GM12874 (cell line): ENCODE data around the gene ZMYND19.

Experiments
- TF ChIP-seq, protein P1 (sequence below): IDR thresholded peaks from 2 replicates; pipeline ENCODE4 v1.5.1; 2011; ENCODE audit warnings: low read depth, mild to moderate bottlenecking, control low read depth, low read length, moderate library complexity; ENCODE audit not compliant: insufficient read depth

ZMYND19 gene

GRCh38 chr9:137581361-137582285 lies 8.7 kb downstream of the ZMYND19 start:
- TF ChIP-seq, protein P1, sequence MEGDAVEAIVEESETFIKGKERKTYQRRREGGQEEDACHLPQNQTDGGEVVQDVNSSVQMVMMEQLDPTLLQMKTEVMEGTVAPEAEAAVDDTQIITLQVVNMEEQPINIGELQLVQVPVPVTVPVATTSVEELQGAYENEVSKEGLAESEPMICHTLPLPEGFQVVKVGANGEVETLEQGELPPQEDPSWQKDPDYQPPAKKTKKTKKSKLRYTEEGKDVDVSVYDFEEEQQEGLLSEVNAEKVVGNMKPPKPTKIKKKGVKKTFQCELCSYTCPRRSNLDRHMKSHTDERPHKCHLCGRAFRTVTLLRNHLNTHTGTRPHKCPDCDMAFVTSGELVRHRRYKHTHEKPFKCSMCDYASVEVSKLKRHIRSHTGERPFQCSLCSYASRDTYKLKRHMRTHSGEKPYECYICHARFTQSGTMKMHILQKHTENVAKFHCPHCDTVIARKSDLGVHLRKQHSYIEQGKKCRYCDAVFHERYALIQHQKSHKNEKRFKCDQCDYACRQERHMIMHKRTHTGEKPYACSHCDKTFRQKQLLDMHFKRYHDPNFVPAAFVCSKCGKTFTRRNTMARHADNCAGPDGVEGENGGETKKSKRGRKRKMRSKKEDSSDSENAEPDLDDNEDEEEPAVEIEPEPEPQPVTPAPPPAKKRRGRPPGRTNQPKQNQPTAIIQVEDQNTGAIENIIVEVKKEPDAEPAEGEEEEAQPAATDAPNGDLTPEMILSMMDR, result no peak

- TF ChIP-seq, protein P1, result no peak
Measured at GRCh38 chr9:137580954-137581322, 9.4 kb downstream of the ZMYND19 start.

- TF ChIP-seq, protein P1, result no peak
Measured at GRCh38 chr9:137580209-137580953, 9.9 kb downstream of the ZMYND19 start.

DNA sequence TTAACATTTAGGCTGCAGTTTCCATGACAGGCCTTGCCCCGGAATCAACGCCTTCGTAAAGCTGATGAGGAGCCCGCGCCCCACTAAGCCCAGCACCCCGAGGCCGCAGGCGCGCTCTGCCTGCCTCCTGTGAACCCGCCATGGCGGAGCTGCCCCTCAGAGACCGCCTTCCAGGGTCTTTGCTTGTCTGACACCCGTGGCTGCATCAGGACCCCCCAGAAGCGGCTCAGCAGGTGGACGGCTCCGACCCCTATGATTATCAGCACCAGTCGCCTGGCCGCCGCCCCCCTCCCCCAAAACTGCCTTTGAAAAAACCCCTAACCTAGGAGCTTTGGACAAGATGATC lies 11.1 kb downstream of the ZMYND19 start:
- TF ChIP-seq, protein P1, result no peak

DNA sequence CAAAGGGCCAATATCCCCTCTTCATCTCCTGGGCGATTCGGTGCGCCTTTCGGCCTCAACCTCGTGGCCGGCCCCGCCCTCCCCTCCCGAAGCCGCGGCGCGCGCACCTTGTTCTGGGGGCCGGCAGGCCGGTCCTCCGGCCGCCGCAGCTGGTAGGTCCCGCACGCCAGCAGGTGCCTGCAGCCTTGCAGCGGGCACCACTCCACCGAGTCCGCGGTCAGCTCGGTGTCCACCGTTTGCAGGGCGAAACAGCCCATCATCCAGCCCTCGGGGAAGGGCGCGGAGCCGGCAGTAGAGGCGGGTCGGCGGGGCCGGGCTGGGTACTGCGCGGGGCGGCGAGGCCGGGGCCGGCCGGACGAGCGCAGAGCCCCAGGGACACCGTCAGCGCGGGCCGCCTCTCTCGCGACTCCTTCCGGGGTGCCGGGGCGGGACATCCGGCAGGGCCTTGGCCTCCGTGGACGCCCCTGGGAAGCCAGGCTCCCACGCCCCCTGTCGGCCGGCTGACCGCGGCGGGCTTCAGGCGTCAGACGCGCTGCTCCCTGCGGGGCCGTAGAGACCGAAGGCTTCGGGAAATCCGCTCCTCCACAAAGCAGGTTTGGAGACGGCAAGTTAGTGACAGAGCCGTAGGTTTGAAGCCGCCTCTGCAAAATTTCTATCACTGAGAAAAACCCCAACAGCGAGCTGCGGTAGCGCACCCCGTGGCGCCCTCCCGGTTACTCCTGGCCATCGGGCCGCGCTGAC lies 11.6 kb downstream of the ZMYND19 start, which contains the start of gene DPH7:
Gene DPH7, minus strand, starts transcription at position 408 of the 741 bp plus-strand sequence. Its CDS starts 148 bp downstream, at position 260.
- TF ChIP-seq, protein P1, result peak; percentile 98

GRCh38 chr9:137575716-137576411 lies 14.4 kb downstream of the ZMYND19 start:
- TF ChIP-seq, protein P1, result no peak

DNA sequence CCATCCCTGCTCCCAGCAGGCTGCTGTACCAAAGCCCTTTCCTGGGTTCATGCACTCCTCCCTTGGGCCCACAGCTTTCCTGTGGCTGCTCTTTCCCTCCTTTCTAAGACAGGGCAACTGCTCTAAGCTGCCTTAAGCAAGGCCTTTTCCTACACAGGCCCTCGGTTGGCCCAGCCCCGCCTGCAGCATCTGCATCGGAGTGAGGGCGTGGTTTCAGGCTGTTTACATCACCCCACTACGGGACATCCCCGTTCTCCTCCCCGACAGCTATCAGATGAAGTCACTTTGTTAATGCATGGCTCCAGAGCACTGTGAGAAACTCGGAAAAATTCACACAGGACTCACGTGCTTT lies 15.0 kb downstream of the ZMYND19 start:
- TF ChIP-seq, protein P1, result no peak
